Islet precursor cell (in vitro differentiated cells): Measurements from ENCODE around the gene GLP1R.

ENCODE experiments used
- DNase-seq: peaks from one replicate; pipeline ENCODE4 v3.0.0-alpha.2; 2018

GLP1R gene

DNA sequence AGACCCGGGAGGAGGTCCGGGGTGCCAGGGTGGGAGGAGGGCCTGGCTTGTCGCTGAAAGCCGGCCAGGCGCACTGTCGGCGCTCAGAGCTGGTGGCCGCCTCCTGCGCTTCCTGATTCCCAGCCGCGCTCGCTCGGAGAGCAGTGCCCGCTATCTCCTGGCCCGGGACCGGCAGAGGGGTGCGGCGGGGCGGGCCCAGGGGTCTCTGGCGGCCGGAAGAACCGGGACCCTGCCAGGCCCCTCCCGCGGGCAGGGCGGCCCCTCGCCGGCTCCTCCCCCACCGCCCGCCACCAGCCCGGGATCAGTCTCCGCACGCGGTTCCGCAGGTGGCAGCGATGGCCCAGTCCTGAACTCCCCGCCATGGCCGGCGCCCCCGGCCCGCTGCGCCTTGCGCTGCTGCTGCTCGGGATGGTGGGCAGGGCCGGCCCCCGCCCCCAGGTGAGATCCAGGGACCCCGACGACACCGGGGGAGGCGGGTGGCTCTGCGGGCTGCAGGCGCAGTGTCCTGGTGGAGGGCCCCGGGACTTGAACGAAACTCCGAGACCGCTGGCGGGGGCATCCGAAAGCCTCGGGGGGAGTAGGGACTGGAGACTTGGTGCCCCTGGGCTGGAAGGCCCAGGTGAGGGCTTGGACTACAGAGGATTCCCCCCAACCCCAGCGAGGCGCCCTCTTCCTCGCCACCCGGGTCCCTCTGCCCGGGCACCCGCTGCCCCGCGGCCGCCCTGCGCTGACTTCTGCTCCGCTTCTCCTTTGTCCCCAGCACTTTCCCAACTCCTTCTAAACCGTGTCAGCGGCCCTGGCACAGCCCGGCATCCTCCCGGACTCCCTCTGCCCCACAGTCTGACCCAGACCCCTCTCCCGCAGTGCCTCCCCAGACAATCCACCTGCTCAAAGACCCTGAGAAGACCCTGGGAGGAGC lies at the start of gene GLP1R:
Gene GLP1R, plus strand, starts transcription at position 301 of the 919 bp plus-strand sequence. Its CDS starts 60 bp downstream, at position 361.
- peak; percentile 64 for DNase-seq

DNA sequence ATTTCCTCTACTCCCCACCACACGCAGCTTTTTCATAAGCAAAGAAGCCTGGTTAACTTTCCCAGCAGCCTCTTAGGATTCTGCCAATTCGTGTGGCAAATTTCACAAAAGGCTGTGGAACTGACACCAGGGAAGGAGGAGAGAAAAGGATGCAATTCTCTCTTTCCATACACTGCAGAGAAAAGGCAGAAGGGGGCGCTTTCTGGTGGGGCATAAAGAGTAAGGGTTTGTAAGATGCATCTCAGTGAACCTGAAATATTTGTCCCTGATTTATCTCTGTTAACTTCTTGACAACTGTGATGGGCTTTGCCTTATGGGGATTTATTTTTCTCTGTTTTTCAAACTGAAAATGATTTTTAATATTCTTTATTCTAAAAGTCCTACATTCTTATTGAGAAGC lies 45.5 kb upstream of the GLP1R start:
- DNase-seq = peak; percentile 60

DNA sequence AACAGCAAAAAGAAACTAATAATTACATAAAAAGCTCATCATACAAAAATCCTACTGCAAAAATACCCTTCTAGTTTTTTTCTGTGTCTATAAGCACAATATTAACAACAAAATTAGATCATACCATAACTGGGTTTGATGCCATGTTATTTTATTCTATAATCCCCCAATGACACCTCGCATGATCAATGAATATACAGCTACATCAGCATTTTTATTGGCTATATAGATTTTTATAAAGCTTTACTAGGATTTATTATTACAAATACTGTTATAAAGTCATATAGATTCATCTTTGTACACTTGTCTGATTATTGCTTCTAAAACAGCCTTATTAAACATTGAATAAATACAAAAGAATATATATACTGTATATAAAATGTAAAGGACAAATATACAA lies 45.1 kb upstream of the GLP1R start:
- DNase-seq = no peak

DNA sequence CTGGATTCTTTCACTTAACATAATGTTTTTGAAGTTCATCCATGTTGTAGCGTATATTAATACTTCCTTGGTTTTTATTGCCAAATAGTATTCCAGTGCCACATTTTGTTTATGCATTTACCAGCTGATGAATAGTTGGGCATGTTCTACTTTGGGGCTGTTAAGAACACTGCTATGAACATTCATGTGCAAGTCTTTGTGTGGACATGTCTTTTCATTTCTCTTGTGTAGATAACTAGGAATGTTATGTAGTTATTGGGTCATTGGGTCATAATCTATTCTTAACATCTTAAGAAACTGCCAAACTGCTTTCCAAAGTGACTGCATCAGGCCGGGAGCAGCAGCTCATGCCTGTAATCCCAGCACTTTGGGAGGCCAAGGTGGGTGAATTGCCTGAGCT lies 43.8 kb upstream of the GLP1R start:
- DNase-seq = no peak

DNA sequence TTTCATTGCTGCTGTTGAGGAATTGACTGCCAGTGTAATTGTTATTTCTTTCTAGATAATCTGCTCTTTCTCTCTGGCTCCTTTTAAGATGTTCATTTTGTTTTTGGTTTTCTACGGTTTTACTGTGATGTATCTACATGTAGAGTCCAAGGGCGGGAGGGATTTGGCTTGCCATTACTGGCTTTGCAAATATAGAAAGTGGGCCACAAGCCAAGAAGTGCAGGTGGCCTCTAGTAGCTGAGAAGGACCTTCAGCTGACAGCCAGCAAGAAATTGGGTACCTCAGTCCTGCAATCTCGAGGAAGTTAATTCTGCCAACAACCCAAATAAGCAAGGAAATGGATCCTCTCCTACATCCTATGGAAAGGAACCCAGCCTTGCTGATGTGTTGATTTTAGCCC lies 42.8 kb upstream of the GLP1R start:
- no peak for DNase-seq

DNA sequence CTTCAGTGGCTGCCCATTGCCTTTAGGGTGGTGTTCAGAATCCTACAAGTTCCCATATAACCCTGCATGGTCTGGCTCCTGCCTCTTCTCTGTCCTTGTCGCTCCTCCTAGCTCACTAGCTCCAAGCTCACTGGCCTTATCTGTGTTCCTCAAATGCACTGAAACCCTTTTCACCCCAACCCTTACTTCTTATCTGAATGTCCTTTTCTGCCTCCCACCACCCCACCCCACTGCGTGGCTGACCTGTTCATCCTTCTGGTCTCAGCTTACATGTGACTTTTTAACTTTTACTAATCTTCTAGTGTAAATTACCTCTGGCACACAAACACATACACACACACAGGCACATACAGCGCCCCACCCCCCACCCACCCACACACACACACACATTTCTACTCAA lies 41.0 kb upstream of the GLP1R start:
- DNase-seq = no peak

DNA sequence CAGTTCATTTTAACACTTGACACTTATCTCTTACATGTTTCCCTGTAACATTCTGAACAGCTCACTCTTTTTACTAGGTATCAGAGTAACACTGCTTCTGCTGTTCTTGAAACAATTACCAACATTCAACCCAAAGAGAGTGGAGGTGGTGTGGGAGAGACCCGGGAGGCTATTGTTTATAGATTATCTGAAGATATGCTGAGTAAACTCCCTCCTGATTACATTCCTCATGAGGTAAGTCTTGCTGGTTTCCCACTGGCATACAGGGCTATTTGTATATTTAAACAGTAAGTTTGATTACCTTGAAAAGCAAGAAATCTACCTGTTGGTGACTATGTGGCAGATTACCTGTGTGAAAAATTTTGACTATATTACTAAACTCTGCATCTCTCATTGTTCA lies 39.8 kb upstream of the GLP1R start:
- no peak for DNase-seq

DNA sequence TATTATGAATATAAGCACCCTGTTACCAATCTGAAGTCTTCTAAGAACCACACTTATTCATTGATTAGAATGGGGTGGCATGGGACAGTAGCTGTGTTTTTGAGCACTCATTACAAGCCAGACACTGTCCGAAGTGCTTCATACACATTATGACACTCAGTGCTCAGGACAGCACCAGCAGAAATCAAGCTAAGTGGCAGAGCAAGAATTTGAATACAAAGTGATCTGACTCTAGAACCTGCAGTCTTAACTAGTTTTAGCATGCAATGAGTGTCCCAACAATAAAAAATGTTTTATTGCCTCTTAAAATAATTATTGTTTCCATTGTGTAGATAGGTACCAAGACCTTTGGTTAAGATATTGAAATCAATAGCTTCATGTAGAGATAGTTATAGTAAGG lies 39.1 kb upstream of the GLP1R start:
- DNase-seq = no peak

DNA sequence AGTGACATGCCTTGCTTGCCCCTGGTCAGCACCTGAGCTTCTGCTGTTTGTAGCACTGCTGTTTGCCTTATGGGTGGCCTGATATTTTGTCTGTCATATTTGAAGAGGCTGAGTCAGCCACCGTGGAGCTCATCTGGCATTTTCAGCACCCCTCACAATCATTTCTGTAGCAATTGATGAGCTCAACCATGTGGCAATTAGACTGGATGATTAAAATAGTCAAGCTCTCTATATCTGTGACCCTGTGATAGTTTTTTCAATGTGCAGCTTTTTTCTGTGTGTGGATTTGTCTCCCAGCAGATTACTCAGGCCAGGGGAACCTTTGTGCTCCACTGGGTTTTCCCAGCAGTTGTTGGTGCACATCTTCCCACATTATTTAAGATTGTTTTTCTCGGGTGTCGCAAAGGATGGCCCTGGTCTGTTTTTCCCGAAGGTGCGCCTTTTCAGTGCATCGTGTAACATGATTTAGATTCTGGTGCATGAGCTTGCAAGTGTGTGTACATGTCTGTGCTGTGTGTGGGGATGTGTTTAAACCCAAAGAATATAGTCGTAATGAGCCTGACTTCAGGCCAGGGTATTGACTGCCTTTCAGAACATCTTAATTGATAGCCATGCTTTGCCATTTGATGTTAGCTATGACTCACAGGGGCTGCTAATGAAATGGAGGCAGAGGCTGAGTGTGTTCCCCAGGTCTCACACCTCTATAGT lies 31.6 kb upstream of the GLP1R start:
- DNase-seq = no peak

DNA sequence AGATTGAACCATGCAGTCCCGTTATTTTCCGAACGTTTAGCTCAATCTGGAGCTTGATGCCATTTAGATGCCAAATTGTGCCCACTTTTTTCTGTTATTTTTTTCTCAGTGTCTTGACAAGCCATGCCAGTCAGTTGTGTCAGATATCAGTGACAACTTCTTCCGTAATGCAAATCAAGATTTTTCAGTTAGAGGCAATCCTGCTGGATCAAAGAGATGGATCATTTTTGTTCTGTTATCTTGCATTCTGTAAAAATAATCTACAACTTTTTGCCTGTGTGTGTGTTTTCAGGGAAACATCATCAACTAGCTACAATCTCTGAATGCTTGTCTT lies 31.1 kb upstream of the GLP1R start:
- DNase-seq = no peak

DNA sequence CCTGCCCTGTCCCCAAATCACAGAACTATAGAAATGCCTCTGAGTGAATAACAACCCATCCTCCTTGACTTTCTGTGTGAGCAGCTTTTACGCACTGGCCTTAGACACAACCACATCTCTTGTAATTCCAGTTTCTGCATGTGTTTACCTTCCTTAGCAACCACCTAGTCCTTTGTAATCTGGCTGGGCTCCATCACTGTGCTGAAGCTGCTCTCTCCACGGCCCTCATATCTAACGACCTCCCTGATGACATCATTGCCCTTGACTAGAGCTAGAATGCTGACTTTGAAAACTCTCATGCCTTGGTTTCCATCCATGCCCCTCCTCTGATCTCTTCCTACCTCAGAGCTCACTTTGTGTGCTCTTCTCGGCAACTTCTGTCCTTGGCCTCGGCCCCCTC lies 30.5 kb upstream of the GLP1R start:
- DNase-seq = no peak

DNA sequence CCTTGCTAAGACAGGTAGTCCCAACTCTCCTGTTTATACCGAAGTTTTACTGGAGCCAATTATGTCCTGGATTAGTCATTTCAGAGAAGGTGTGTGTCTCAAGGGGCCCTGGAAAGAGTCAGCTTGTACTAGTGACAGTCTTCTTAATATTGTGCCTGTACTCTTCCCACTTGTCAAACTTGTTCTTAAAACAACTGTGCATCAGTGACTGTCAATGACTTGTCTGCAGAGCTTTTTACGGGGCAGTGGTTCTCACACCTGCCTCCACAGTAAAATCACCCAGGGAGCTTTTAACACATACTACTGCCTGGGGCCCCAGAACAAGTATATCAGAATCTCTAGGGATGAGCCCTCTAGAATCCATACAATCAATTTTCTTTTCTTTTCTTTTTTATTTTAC lies 28.4 kb upstream of the GLP1R start:
- no peak for DNase-seq

DNA sequence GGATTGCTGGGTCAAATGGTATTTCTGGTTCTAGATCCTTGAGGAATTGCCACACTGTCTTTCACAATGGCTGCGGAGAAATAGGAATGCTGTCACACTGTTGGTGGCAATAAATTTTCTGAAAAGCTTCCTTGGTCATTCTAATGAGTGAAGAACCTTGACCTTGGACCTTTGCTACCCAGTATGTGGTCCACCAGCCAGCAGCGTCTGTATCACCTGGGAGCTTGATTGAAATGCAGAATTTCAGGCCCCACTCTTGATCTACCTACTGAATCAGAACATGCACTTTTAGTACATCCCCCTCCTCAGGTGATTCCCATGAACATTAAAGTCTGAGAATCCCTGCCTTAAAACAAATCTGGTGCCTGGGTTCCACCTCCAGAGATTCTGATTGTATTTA lies 27.5 kb upstream of the GLP1R start:
- DNase-seq = no peak

DNA sequence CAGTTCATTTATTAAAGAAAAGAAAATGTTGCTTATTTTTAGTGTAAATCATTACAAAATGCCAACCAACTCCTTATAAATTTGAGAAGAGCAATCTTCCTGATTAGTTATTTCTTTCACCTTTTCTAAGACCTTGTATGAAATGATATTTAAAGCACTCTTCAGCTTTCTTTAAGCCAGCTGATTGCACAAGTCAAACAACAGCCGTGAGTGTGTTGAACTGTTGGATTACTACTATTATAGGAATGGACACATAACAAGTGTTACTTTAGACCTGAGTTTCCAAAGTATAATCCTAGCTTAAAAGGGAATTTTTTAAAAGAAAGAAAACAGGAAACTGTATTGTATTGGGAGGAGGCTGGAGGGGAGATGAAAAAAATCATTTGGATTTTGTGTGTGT lies 26.8 kb upstream of the GLP1R start:
- no peak for DNase-seq

DNA sequence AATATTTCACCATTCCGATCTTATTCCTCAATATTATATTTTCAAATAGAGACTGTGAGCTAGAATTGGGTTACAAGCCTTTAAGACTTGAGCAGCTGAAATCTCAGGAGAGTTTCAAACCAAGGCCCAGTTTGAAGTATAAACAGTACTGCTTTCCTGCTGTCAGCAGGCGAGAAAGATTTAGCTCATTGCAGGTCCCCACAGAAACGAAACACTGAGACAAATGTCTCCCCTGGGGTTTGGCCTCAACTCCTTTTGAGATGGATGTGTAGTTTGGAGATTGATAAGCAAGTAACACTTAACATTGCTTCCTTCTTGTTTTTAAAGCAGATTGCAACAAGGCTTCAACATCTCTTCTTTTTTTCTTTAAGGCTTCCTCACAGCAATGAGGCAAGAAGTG lies 22.4 kb upstream of the GLP1R start:
- DNase-seq = no peak

DNA sequence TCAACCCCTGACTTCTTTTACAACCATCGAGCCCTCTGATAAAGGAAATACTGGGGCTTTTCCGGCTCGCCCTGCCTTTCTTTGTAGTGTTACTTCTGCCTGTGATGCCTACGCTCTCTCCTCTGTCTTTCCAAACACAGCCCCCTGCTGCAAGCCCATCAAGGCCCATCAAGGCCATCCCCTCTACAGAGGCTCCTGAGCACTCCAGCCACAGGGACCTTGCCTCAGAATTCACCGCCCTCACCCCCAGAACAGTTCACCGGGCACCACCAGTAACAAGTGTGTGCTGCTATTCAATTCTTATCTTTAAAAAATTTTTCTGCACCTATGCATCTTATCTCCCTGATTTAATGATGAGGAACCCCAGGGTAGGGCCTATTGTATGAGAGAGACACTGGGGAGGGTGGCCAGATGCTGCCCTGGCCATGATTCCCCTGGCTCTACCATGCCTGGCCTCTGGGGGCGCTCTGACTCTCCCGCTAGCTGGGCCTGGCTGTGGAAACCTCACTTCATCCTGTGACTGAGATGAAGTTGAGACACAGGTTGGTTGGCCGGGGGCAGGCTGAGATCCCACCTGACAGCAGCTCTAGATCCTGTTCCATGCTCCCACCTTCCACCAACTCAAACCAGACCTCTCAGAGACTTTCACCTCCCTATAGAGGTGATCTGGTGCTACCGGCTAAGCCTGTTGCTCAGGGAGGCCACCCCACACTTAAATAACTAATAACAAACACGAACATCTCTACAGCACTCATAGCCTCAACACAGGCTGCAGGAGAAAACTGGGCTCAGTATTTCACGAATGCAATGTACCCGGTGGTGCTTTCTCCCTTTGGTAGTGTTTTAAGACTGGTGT lies 19.2 kb upstream of the GLP1R start:
- DNase-seq = peak; percentile 71

DNA sequence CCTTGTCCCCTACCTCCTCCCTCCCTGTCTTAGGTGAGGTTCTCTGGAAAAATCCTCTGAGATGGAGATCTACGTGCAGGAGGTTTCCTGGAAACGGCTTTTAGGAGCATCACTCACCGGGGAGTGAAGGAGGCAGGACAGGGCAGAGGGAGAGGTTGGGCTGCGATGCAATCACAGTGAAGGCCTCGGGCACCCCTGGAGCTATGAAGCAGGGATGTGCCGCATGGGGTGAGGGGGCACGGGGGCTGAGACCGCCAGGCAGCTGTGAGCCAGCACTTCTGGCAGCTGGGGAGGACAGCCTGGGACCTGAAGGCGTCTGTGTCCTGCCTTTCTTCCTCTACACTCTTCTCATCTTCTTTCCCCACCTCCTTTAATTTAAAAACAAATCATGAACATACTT lies 12.9 kb upstream of the GLP1R start:
- peak; percentile 38 for DNase-seq

DNA sequence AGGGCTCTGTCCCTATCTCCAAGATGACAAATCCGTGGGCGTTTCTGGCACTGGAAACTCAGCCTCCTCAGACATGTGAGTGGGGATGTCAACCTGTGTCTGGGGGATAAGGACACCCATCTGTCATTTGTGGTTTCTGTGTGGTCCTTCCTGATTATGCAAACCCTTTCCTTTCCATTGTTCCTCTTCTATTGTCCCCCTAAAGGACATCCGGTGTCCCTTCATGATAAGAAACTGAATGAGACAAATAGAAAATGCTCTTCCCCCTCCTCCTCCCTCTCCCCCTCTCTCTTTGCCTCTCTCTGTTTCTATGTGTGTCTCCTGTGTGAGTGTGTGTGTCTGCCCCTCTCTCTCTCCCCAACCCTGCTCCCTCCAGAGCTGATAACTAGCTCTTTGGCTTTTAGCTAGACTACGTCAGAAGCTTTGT lies 11.5 kb upstream of the GLP1R start:
- peak; percentile 12 for DNase-seq

DNA sequence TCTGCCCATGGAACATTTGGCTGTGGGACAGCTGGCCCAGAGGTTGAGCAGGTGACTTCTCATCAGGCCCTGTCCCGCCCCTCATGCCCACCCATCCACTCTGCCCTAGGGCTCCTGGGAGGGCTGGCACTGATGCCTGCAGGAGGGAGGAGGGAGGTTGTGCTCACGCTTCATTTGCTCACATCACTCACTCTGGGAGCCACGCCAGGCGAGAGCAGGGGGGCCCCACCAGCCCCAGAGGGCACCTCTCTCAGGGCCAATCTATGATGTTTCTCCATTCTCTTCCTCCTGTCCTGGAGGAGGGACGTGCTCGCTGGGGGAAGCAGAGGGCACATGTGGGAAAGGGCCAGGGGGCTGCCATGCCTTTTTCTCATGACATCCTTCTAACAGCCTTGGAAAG lies 10.9 kb upstream of the GLP1R start:
- peak; percentile 25 for DNase-seq

DNA sequence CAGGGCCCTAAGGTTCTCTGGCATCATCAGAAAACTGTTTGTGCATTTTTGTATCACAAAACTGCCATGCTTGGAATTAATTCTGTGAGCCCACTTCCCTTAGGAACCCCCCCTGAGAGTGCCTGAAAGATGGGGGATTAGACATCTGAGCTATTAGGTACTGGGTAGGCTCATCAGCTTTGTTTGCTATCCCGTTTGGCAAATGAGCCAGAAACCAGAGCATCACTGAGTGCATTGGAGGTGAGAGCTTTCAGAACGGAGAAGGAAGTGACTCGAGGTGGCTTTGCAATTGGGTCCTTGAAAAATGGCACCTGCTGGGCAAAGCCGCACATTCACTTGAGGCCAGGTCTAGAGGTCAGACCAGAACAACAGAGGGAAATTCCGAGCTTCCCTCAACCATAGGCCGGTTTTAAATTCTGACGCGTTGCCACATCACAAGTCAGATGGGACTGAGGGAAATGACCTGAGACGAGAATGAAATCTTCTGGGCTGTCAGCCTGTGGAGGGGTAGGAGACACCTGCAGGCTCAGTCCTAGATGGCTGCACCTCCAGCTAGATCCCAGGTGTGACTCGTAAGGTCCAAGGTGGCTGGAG lies 8.4 kb upstream of the GLP1R start:
- DNase-seq = no peak

DNA sequence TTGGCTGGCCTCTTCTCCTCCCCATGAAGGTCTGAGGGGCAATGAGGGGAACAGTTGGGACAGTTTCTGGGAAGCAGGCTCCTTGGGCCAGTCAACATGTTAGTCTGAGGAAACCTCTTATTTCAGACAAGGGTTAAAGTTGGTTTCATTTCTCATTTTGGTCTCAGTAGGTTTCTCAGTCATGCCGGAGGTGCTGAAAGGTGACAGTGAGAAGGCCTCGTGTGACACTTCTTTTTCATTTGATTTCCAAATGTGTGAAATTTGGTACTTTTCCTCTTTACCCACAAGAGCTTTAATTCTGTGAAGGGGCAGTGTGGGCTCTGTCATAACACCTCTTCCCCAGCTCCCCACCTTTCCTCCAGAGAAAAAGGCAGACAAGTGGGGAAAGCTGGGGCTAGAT lies 7.5 kb upstream of the GLP1R start:
- DNase-seq = no peak

DNA sequence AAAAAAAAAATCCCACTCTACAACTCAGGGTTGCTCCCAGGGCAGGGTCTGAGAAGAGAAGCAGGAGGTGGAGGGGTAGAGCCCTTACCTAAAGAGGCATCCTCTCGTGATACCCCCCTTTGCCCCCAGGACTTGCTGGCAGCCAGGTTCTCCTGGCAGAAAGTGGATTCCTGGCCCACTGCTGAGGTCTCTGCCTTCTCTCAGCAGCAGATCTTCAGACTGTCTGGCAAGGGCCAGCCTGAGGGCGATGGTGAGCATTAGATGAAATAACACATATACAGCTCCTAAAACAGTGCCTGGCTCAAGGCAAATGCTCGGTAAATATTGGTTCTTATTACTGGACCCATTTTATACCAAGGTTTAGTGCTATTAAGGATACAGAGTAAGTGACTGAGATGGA lies 4.8 kb upstream of the GLP1R start:
- DNase-seq = peak; percentile 54

DNA sequence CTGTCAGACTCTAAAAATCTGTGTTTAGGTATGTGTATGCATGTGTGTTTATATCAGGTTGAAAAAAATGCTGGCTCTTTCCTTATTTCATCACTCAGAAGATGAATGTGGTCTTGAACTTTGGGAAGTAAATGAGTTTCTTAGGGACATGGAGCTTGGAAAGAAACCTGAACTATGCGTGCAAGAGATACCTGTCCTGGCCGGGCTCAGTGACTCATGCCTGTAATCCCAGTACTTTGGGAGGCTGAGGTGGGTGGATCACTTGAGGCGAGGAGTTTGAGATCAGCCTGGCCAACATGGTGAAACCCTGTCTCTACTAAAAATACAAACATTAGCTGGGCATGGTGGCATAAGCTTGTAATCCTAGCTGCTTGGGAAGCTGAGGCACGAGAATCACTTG lies 4.4 kb upstream of the GLP1R start:
- peak; percentile 56 for DNase-seq
